SK-N-SH treated with all-trans-retinoic acid at 6 μM for 48 hours (cell line): Measurements from ENCODE around the gene RALGAPA1.

Source experiments
- ATAC-seq: fragments of 200-7000 bp; cut with Tn5 transposase; 3 replicates; pipeline ENCODE4 v1.9.1; 2020; ENCODE audit warnings: mild to moderate bottlenecking, moderate library complexity
- ARNTL ChIP-seq: fragments of 450-650 bp; formaldehyde crosslinking; IDR thresholded peaks from 2 replicates; pipeline ENCODE4 v1.5.0; 2020; ENCODE audit warnings: low read depth, mild to moderate bottlenecking, moderate library complexity, borderline replicate concordance
- BACH2 ChIP-seq: fragments of 250-450 bp; sonication (Bioruptor Pico); IDR thresholded peaks from 2 replicates; pipeline ENCODE4 v1.9.0; 2021; ENCODE audit warnings: mild to moderate bottlenecking, borderline replicate concordance
- CSDC2 ChIP-seq: fragments of 250-450 bp; sonication (Bioruptor Pico); IDR thresholded peaks from 2 replicates; pipeline ENCODE4 v1.5.0; 2020; ENCODE audit warnings: mild to moderate bottlenecking, moderate library complexity
- CSRNP3 ChIP-seq: fragments of 250-450 bp; sonication (Bioruptor Pico); IDR thresholded peaks from 2 replicates; pipeline ENCODE4 v1.5.1; 2021; ENCODE audit warnings: mild to moderate bottlenecking, moderate library complexity
- ESRRG ChIP-seq: fragments of 250-450 bp; sonication (Bioruptor Pico); IDR thresholded peaks from 2 replicates; pipeline ENCODE4 v1.6.1; 2021; ENCODE audit warnings: mild to moderate bottlenecking
- GLIS3 ChIP-seq: fragments of 250-450 bp; sonication (Bioruptor Pico); IDR thresholded peaks from 2 replicates; pipeline ENCODE4 v1.5.0; 2020; ENCODE audit warnings: mild to moderate bottlenecking, moderate library complexity
- ISL1 ChIP-seq: fragments of 250-450 bp; sonication (Bioruptor Pico); IDR thresholded peaks from 2 replicates; pipeline ENCODE4 v2.1.2; 2022; ENCODE audit warnings: mild to moderate bottlenecking, moderate library complexity
- OSR1 ChIP-seq: fragments of 250-450 bp; sonication (Bioruptor Pico); IDR thresholded peaks from 2 replicates; pipeline ENCODE4 v1.8.0; 2022; ENCODE audit warnings: moderate library complexity, mild to moderate bottlenecking, inconsistent platforms
- RARB ChIP-seq: fragments of 250-450 bp; sonication (Bioruptor Pico); IDR thresholded peaks from 2 replicates; pipeline ENCODE4 v1.8.0; 2021; ENCODE audit warnings: mild to moderate bottlenecking, moderate library complexity
- SNAI2 ChIP-seq: fragments of 250-450 bp; sonication (Bioruptor Pico); IDR thresholded peaks from 2 replicates; pipeline ENCODE4 v1.5.0; 2020; ENCODE audit warnings: mild to moderate bottlenecking, moderate library complexity
- TCF4 ChIP-seq: fragments of 250-450 bp; sonication (Bioruptor Pico); IDR thresholded peaks from 2 replicates; pipeline ENCODE4 v1.8.0; 2021; ENCODE audit warnings: mild to moderate bottlenecking, moderate library complexity, borderline replicate concordance
- TOX ChIP-seq: fragments of 250-450 bp; sonication (Bioruptor Pico); IDR thresholded peaks from 2 replicates; pipeline ENCODE4 v1.8.0; 2021; ENCODE audit warnings: mild to moderate bottlenecking, moderate library complexity, borderline replicate concordance
- ZC3H10 ChIP-seq: fragments of 250-450 bp; sonication (Bioruptor Pico); IDR thresholded peaks from 2 replicates; pipeline ENCODE4 v1.5.1; 2021; ENCODE audit warnings: mild to moderate bottlenecking, moderate library complexity
- ZFP3 ChIP-seq: fragments of 250-450 bp; sonication (Bioruptor Pico); IDR thresholded peaks from 2 replicates; pipeline ENCODE4 v1.5.0; 2020; ENCODE audit warnings: mild to moderate bottlenecking, moderate library complexity
- ZFP30 ChIP-seq: fragments of 450-650 bp; formaldehyde crosslinking; IDR thresholded peaks from 2 replicates; pipeline ENCODE4 v1.5.0; 2022; ENCODE audit warnings: mild to moderate bottlenecking, moderate library complexity
- ZNF565 ChIP-seq: fragments of 450-650 bp; formaldehyde crosslinking; conservative IDR thresholded peaks from 2 replicates; pipeline ENCODE4 v1.5.0; 2020; ENCODE audit warnings: low read depth, mild to moderate bottlenecking, moderate library complexity
- ZNF70 ChIP-seq: fragments of 450-650 bp; formaldehyde crosslinking; IDR thresholded peaks from 2 replicates; pipeline ENCODE4 v1.5.0; 2020; ENCODE audit warnings: mild to moderate bottlenecking, moderate library complexity
- ZNF8 ChIP-seq: fragments of 450-650 bp; formaldehyde crosslinking; IDR thresholded peaks from 2 replicates; pipeline ENCODE4 v1.5.0; 2020; ENCODE audit warnings: mild to moderate bottlenecking, moderate library complexity
- TF ChIP-seq, protein P1 (sequence below): fragments of 250-450 bp; sonication (Bioruptor Pico); IDR thresholded peaks from 2 replicates; pipeline ENCODE4 v1.5.1; 2020; ENCODE audit warnings: low read depth, mild to moderate bottlenecking, moderate library complexity
- TF ChIP-seq, protein P2 (sequence below): fragments of 250-450 bp; sonication (Bioruptor Pico); IDR thresholded peaks from 2 replicates; pipeline ENCODE4 v1.8.0; 2021; ENCODE audit warnings: low read depth, mild to moderate bottlenecking, moderate library complexity, borderline replicate concordance
- TF ChIP-seq, protein P3 (sequence below): fragments of 250-450 bp; sonication (Bioruptor Pico); IDR thresholded peaks from 2 replicates; pipeline ENCODE4 v1.8.0; 2020; ENCODE audit warnings: mild to moderate bottlenecking, moderate library complexity, borderline replicate concordance

RALGAPA1 gene

GRCh38 chr14:35760143-35760542 is 49.0 kb downstream of the RALGAPA1 start:
- ATAC-seq: no peak
- TF ChIP-seq OSR1 (no peak), ZNF8 (CRISPR knock-in tag) (no peak), ZFP30 (CRISPR knock-in tag) (no peak), RARB (CRISPR knock-in tag) (no peak), ZFP3 (CRISPR knock-in tag) (no peak), CSRNP3 (CRISPR knock-in tag) (no peak), ZNF70 (CRISPR knock-in tag) (no peak), GLIS3 (CRISPR knock-in tag) (no peak)

DNA sequence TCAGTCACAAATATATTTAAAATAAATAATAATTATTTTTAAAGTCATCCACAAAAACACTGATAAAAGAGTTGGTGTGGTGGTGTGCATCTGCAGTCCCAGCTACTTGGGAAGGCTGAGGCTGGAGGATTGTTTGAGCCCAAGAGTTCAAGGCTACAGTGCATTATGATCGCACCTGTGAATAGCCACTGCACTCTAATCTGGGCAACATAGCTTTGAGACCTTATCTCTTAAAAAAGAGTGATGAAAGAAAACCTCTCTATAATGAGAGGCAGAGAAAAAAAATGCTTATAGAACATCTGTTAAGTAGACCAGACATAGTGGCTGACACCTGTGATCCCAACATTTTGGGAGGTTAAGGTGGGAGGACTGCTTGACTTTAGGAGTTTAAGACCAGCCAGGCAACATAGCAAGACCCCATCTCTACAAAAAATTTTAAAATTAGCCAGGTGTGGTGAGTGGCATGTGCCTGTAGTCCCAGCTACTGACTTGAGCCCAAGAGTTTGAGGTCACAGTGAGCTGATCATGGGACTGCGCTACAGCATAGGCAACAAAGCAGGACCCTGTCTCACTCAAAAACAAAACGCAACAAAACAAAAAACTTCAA is 50.5 kb downstream of the RALGAPA1 start:
- TF ChIP-seq SNAI2: no peak
- no peak for TF ChIP-seq ZFP30 (CRISPR knock-in tag)
- TF ChIP-seq CSDC2: no peak
- TF ChIP-seq TOX (CRISPR knock-in tag): no peak
- TF ChIP-seq RARB (CRISPR knock-in tag): no peak
- no peak for TF ChIP-seq CSRNP3 (CRISPR knock-in tag)
- no peak for TF ChIP-seq ZNF70 (CRISPR knock-in tag)
- TF ChIP-seq OSR1: no peak
- no peak for TF ChIP-seq ESRRG (CRISPR knock-in tag)
- TF ChIP-seq, protein P1, sequence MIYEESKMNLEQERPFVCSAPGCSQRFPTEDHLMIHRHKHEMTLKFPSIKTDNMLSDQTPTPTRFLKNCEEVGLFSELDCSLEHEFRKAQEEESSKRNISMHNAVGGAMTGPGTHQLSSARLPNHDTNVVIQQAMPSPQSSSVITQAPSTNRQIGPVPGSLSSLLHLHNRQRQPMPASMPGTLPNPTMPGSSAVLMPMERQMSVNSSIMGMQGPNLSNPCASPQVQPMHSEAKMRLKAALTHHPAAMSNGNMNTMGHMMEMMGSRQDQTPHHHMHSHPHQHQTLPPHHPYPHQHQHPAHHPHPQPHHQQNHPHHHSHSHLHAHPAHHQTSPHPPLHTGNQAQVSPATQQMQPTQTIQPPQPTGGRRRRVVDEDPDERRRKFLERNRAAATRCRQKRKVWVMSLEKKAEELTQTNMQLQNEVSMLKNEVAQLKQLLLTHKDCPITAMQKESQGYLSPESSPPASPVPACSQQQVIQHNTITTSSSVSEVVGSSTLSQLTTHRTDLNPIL (CRISPR knock-in tag): no peak
- no peak for TF ChIP-seq ZFP3 (CRISPR knock-in tag)
- no peak for TF ChIP-seq ARNTL (CRISPR knock-in tag)
- no peak for TF ChIP-seq ZC3H10 (CRISPR knock-in tag)
- TF ChIP-seq BACH2: no peak
- ATAC-seq: no peak

DNA sequence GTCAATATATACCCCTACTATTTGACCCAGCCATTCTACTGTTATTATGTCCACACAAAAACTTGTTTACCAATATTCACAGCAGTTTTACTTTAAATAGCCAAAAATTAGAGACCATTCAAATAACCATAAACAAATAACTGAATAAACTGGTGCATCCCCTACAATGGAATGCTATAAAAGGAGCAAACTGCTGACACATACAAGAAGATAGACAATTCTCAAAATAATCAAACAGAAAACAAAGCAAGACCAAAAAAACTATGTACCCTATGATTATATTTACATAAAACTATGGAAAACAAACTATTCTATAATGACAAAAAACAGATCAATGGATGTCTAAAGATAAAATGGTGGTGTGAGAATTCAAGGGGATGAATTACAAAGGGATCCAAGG is 54.4 kb downstream of the RALGAPA1 start:
- TF ChIP-seq SNAI2: no peak
- no peak for TF ChIP-seq ZNF565 (CRISPR knock-in tag)
- TF ChIP-seq, protein P1 (CRISPR knock-in tag): no peak
- TF ChIP-seq, protein P2, sequence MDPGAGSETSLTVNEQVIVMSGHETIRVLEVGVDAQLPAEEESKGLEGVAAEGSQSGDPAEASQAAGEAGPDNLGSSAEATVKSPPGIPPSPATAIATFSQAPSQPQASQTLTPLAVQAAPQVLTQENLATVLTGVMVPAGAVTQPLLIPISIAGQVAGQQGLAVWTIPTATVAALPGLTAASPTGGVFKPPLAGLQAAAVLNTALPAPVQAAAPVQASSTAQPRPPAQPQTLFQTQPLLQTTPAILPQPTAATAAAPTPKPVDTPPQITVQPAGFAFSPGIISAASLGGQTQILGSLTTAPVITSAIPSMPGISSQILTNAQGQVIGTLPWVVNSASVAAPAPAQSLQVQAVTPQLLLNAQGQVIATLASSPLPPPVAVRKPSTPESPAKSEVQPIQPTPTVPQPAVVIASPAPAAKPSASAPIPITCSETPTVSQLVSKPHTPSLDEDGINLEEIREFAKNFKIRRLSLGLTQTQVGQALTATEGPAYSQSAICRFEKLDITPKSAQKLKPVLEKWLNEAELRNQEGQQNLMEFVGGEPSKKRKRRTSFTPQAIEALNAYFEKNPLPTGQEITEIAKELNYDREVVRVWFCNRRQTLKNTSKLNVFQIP (CRISPR knock-in tag): no peak
- no peak for TF ChIP-seq ZFP30 (CRISPR knock-in tag)
- no peak for TF ChIP-seq ESRRG (CRISPR knock-in tag)
- TF ChIP-seq TCF4: no peak
- no peak for TF ChIP-seq ZNF70 (CRISPR knock-in tag)
- no peak for TF ChIP-seq OSR1
- TF ChIP-seq CSDC2: no peak
- TF ChIP-seq TOX (CRISPR knock-in tag): no peak
- no peak for TF ChIP-seq ZNF8 (CRISPR knock-in tag)
- TF ChIP-seq, all 23 proteins: peak for 0
- ATAC-seq: no peak

GRCh38 chr14:35752380-35752779 is 56.7 kb downstream of the RALGAPA1 start:
- no peak for ATAC-seq
- no peak for TF ChIP-seq ISL1
- TF ChIP-seq, protein P2 (CRISPR knock-in tag): no peak
- TF ChIP-seq CSDC2: no peak
- TF ChIP-seq, protein P3, sequence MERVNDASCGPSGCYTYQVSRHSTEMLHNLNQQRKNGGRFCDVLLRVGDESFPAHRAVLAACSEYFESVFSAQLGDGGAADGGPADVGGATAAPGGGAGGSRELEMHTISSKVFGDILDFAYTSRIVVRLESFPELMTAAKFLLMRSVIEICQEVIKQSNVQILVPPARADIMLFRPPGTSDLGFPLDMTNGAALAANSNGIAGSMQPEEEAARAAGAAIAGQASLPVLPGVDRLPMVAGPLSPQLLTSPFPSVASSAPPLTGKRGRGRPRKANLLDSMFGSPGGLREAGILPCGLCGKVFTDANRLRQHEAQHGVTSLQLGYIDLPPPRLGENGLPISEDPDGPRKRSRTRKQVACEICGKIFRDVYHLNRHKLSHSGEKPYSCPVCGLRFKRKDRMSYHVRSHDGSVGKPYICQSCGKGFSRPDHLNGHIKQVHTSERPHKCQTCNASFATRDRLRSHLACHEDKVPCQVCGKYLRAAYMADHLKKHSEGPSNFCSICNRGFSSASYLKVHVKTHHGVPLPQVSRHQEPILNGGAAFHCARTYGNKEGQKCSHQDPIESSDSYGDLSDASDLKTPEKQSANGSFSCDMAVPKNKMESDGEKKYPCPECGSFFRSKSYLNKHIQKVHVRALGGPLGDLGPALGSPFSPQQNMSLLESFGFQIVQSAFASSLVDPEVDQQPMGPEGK (CRISPR knock-in tag): no peak
- no peak for TF ChIP-seq TCF4
